HepG2 (cell line): Measurements from ENCODE around the gene FAM131C. TPM values are rescaled to one million over a fixed set of nuclear protein-coding genes. Genes with fewer than 3 reads are reported as not detected.

Experiments used
- ATAC-seq: fragments of 200-7000 bp; cut with Tn5 transposase; 3 replicates; pipeline ENCODE4 v1.9.1; 2020; ENCODE audit warnings: mild to moderate bottlenecking, moderate library complexity
- BruUV-seq: library from RNA; stranded (reverse); fragments of 400-500 nt; replicated peaks from 2 replicates; lab custom pipeline; 2021; lab: Mats Ljungman, UMichigan
- CTCF ChIA-PET: fragments of 300-600 bp; formaldehyde crosslinking; extraction: SDS; loops from one replicate; lab custom pipeline; 2021; ENCODE audit warnings: low total read pairs, inconsistent platforms, low intra/inter-chr PET ratio; lab: Yijun Ruan, JAX
- POLR2A ChIA-PET: fragments of 350-600 bp; sonication (Branson Sonifier 250); formaldehyde crosslinking; loops from one replicate; lab custom pipeline; 2020; ENCODE audit warnings: antibody characterized with exemption, inconsistent platforms; lab: Yijun Ruan, JAX
- DNase-seq: peaks from one replicate; pipeline ENCODE4 v3.0.0-alpha.2; 2015; ENCODE audit warnings: low spot score
- FAIRE-seq: peaks from 3 replicates; lab custom pipeline; 2011; peaks lifted over from hg19 to GRCh38; lab: Jason Lieb, UNC
- H2AFZ ChIP-seq: one replicate; pipeline ENCODE4 v1.6.1; 2011; ENCODE audit warnings: low read length, inconsistent platforms
- H3K27ac ChIP-seq: fragments of 300-600 bp; 3 replicates; pipeline ENCODE4 v1.8.0; 2011; ENCODE audit warnings: mixed run types, mild to moderate bottlenecking, mixed read lengths, low read length, inconsistent platforms; ENCODE audit not compliant: insufficient read depth; ENCODE audit errors: extremely low read length
- H3K27me3 ChIP-seq, 2 experiments: fragments of 200-600 bp in 1 of 2; 2 replicates in 1 of 2; 3 replicates in 1 of 2; pipeline versions ENCODE4 v1.6.0 to v1.8.0; 2011; ENCODE audit warnings: low read length in 2 of 2, mild to moderate bottlenecking in 2 of 2, moderate library complexity in 2 of 2, inconsistent platforms in 1 of 2; ENCODE audit not compliant: insufficient read depth in 2 of 2, control insufficient read depth in 1 of 2
- H3K36me3 ChIP-seq, 2 experiments: fragments of 200-600 bp in 1 of 2; replicated peaks in 1 of 2; 2 replicates in 1 of 2; 3 replicates in 1 of 2; pipeline versions ENCODE4 v1.5.1 to v1.8.0; 2011; ENCODE audit warnings: low read length in 2 of 2, inconsistent platforms in 1 of 2; ENCODE audit not compliant: insufficient read depth in 2 of 2, control insufficient read depth in 1 of 2
- H3K4me1 ChIP-seq: 2 replicates; pipeline ENCODE4 v1.5.1; 2012; ENCODE audit warnings: low read length, inconsistent platforms; ENCODE audit not compliant: insufficient read depth
- H3K4me2 ChIP-seq: 2 replicates; pipeline ENCODE4 v1.6.0; 2011; ENCODE audit warnings: low read depth, low read length, inconsistent platforms
- H3K4me3 ChIP-seq, 3 experiments: fragments of 200-600 bp in 1 of 3; sonication (generic), shearing (Covaris generic) in 1 of 3; replicated peaks in 1 of 3; 2 replicates each; pipeline ENCODE4 v1.5.1; 2011 to 2016; ENCODE audit warnings: low read length in 3 of 3, inconsistent platforms in 2 of 3, low read depth in 2 of 3, mild to moderate bottlenecking in 2 of 3, control low read depth in 1 of 3, mixed read lengths in 1 of 3; ENCODE audit not compliant: insufficient read depth in 1 of 3
- H3K79me2 ChIP-seq: one replicate; pipeline ENCODE4 v1.6.1; 2011; ENCODE audit warnings: low read length, inconsistent platforms; ENCODE audit not compliant: insufficient read depth
- H3K9ac ChIP-seq: 2 replicates; pipeline ENCODE4 v1.6.0; 2011; ENCODE audit warnings: mild to moderate bottlenecking, low read depth, low read length, inconsistent platforms; ENCODE audit not compliant: insufficient read depth
- H3K9me3 ChIP-seq: 2 replicates; pipeline ENCODE4 v1.5.1; 2012; ENCODE audit warnings: mild to moderate bottlenecking, low read length
- H4K20me1 ChIP-seq: 2 replicates; pipeline ENCODE4 v1.6.0; 2011; ENCODE audit warnings: inconsistent platforms, mild to moderate bottlenecking, low read length, moderate library complexity; ENCODE audit not compliant: insufficient read depth
- CEBPB ChIP-seq: IDR thresholded peaks from 2 replicates; pipeline ENCODE4 v1.6.1; 2011; ENCODE audit warnings: low read depth, low read length, improper control_type of control experiment, borderline replicate concordance
- CEBPG ChIP-seq: IDR thresholded peaks from 2 replicates; pipeline ENCODE4 v1.6.1; 2016
- FOXA1 ChIP-seq, 2 experiments: fragments of 450-650 bp in 1 of 2; sonication (generic) in 1 of 2; formaldehyde crosslinking in 1 of 2; IDR thresholded peaks; 2 replicates each; pipeline versions ENCODE4 v1.4.0 to v1.6.1; 2016 to 2020; ENCODE audit warnings: missing genetic modification reagents in 1 of 2
- FOXA3 ChIP-seq: IDR thresholded peaks from 2 replicates; pipeline ENCODE4 v1.6.1; 2016; ENCODE audit warnings: missing genetic modification reagents, missing compliant biosample characterization
- HHEX ChIP-seq: IDR thresholded peaks from 2 replicates; pipeline ENCODE4 v1.6.1; 2016; ENCODE audit warnings: control low read depth
- HNRNPH1 ChIP-seq: fragments of 200-400 bp; formaldehyde crosslinking; optimal IDR thresholded peaks from 2 replicates; pipeline ENCODE3; 2017; ENCODE audit warnings: mild to moderate bottlenecking, low read depth, low read length
- SP2 ChIP-seq: sonication (generic); formaldehyde crosslinking; IDR thresholded peaks from 2 replicates; pipeline ENCODE4 v1.5.1; 2020; ENCODE audit warnings: mild to moderate bottlenecking, missing genetic modification reagents
- TEAD3 ChIP-seq: optimal IDR thresholded peaks from 2 replicates; pipeline ENCODE3; 2016; ENCODE audit warnings: borderline replicate concordance
- ZBTB33 ChIP-seq: sonication (generic); formaldehyde crosslinking; IDR thresholded peaks from 2 replicates; pipeline ENCODE4 v1.4.0; 2020; ENCODE audit warnings: missing genetic modification reagents
- ZNF503 ChIP-seq: sonication (generic); formaldehyde crosslinking; IDR thresholded peaks from 2 replicates; pipeline ENCODE4 v1.4.0; 2020; ENCODE audit warnings: missing genetic modification reagents
- ZNF75D ChIP-seq: sonication (generic); formaldehyde crosslinking; IDR thresholded peaks from 2 replicates; pipeline ENCODE4 v1.8.1; 2023; ENCODE audit warnings: missing genetic modification reagents, mild to moderate bottlenecking, borderline replicate concordance
- ZNF775 ChIP-seq: sonication (generic); formaldehyde crosslinking; IDR thresholded peaks from 2 replicates; pipeline ENCODE4 v1.4.0; 2020; ENCODE audit warnings: missing genetic modification reagents, mild to moderate bottlenecking, moderate library complexity, borderline replicate concordance
- ZNF777 ChIP-seq: sonication (generic); formaldehyde crosslinking; IDR thresholded peaks from 2 replicates; pipeline ENCODE4 v1.4.0; 2020; ENCODE audit warnings: missing genetic modification reagents
- WGBS: methylation state at CpG from one replicate; pipeline ENCODE4 v1.1.6; 2017; ENCODE audit warnings: low lambda C conversion rate; 5-methylcytosine and 5-hydroxymethylcytosine counted together
- in situ Hi-C: cut with HindIII; loops from 2 replicates; pipeline ENCODE4 v1.10.0; 2017; ENCODE audit warnings: low pct_unique_long_range_greater_than_20kb; ENCODE audit not compliant: extremely low pct_ligation_motif_present
- intact Hi-C: fragments of 100-400 bp; cut with micrococcal nuclease; formaldehyde crosslinking; loops from one replicate; pipeline ENCODE4 v1.10.0; 2022; ENCODE audit not compliant: unreplicated experiment
- polyA plus RNA-seq, 8 experiments: library from polyadenylated mRNA; depleted of rRNA in 3 of 8; stranded (reverse) in 7 of 8; unstranded in 1 of 8; fragments of >200 nt; fragmentation: Illumina TruSeq in 4 of 8; extraction: Trizol in 4 of 8; gene quantifications; 2 replicates each; pipeline versions ENCODE4 v1.2.1 to v1.2.3, GENCODE V29; 2011 to 2016; ENCODE audit warnings: low read depth in 4 of 8, missing spikeins in 1 of 8, mixed read lengths in 1 of 8; ENCODE audit not compliant: insufficient read depth in 1 of 8
- total RNA-seq, 5 experiments: library from RNA; depleted of rRNA; stranded (reverse); fragments of >200 nt; fragmentation: Illumina TruSeq; extraction: Trizol; gene quantifications; 2 replicates each; pipeline ENCODE4 v1.2.3, GENCODE V29; 2016; ENCODE audit warnings: low read depth in 1 of 5

The FAM131C gene
- total and polyA plus RNA-seq, 2 of the 13 experiments (the other 11 are each of a cell fraction or from before 2014, with no cell fraction given), result 0.07 TPM; not detected in 1

GRCh38 chr1:16101623-16102022 is 28.2 kb upstream of the FAM131C start:
- TF ChIP-seq ZNF503 (CRISPR knock-in tag) (no peak), ZBTB33 (no peak), ZNF75D (CRISPR knock-in tag) (no peak), TEAD3 (CRISPR knock-in tag) (peak; percentile 78), HNRNPH1 (no peak), FOXA1 (IDR thresholded peaks at IDR 0.05) (no peak), FOXA1 (CRISPR knock-in tag; IDR thresholded peaks at IDR 0.05) (0 out of 2 replicates have a peak, but pooled peaks have one; percentile 11), CEBPB (peak; percentile 87), SP2 (no peak), HHEX (CRISPR knock-in tag) (no peak), ZNF777 (CRISPR knock-in tag) (peak; percentile 78; the same call in 1 of the 2 replicates), CEBPG (peak; percentile 70), ZNF775 (CRISPR knock-in tag) (no peak), FOXA3 (CRISPR knock-in tag) (0 out of 2 replicates have a peak, but pooled peaks have one; percentile 22)
- peak overlapping the region; percentile 61 for H3K4me2 ChIP-seq
- peaks cover 0 to 7% of the 10 kb centered on the region in 2 experiments; a peak in 3 of 5 replicates for H3K27me3 ChIP-seq
- in situ Hi-C loops, result no loop called here
- H2AFZ ChIP-seq, result peak overlapping the region; percentile 54
- 0% methylated on average over 9 of the region's 9 CpGs for WGBS
- FAIRE-seq (no peak), ATAC-seq (peak; percentile 35; the same call in 1 of the 3 replicates), DNase-seq (peak; percentile 44)
- intact Hi-C loops, result no loop called here
- peaks cover 30% of the 10 kb centered on the region for H3K4me1 ChIP-seq
- H3K9me3 ChIP-seq, result no peaks in the 10 kb centered on the region
- no peaks in the 10 kb centered on the region for H3K79me2 ChIP-seq
- H4K20me1 ChIP-seq, result no peaks in the 10 kb centered on the region
- H3K4me3 ChIP-seq, result no peak overlapping the region
- H3K9ac ChIP-seq, result no peak overlapping the region
- no TSS peak for BruUV-seq
- CTCF ChIA-PET, result no interaction called here
- POLR2A ChIA-PET, result no interaction called here
- H3K36me3 ChIP-seq, result no peaks in the 10 kb centered on the region
- H3K27ac ChIP-seq, result no peak overlapping the region
